ENCODE measurements around the gene RBM15B. TPM values are rescaled to one million over a fixed set of nuclear protein-coding genes. Genes with fewer than 3 reads are reported as not detected.
A peak's percentile ranks its signal among the peaks of the same experiment; 100 is the strongest.

Gene RBM15B
- total and polyA plus RNA-seq, 2 donors (not counting 1 experiment from before 2014, with no cell fraction given): 10.8 to 29.5 TPM

- peaks cover 35% of the 10 kb centered on the region for H4K20me1 ChIP-seq (ENCODE audit: control insufficient read depth, insufficient read depth, low read length, poor library complexity, severe bottlenecking)
- ATAC-seq (ENCODE audit: low read depth) (no peak), DNase-seq (peak; percentile 67)
- H3K27ac ChIP-seq (ENCODE audit: low read length in 2 of 2): no peak overlapping the region
- H3K9ac ChIP-seq (ENCODE audit: low read length): no peak overlapping the region
- ChIA-PET POLR2A (interaction anchor here (0.5 to 0.7 kb wide), 2 partner anchors 111 to 774 kb away, joined by 3 to 5 read pairs; no protein-coding TSS in a partner anchor), CTCF (interaction anchor here (0.6 to 8.6 kb wide), 19 partner anchors 9 to 1006 kb away, joined by 3 to 67 read pairs (median 5); partner anchors contain the start of genes CISH, DCAF1 and MAPKAPK3)
- peaks cover 30 to 44% of the 10 kb centered on the region in 2 donors for H3K4me1 ChIP-seq (ENCODE audit: control insufficient read depth in 2 of 2, insufficient read depth in 2 of 2, low read length in 2 of 2)
- H3K36me3 ChIP-seq (replicated peaks in 1 of 2; ENCODE audit: control extremely low read depth in 1 of 2, control insufficient read depth in 1 of 2, extremely low read depth in 1 of 2, insufficient read depth in 2 of 2, low read length in 1 of 2): peaks cover 0 to 44% of the 10 kb centered on the region in 2 experiments
- no peak overlapping the region for H3K4me3 ChIP-seq (ENCODE audit: control extremely low read depth in 1 of 5, extremely low read depth in 1 of 5, insufficient read depth in 1 of 5, low read depth in 2 of 5, low read length in 4 of 5)
- no peaks in the 10 kb centered on the region for H3K27me3 ChIP-seq (replicated peaks in 1 of 4; ENCODE audit: control extremely low read depth in 1 of 4, control insufficient read depth in 3 of 4, insufficient read depth in 4 of 4, low read length in 3 of 4)
- peaks cover 63% of the 10 kb centered on the region for H3K4me1 Mint-ChIP-seq
- peak; percentile 78 for TF ChIP-seq CTCF (IDR thresholded peaks at IDR 0.05)
- no peak for TF ChIP-seq EZH2 (IDR thresholded peaks at IDR 0.05; ENCODE audit: borderline replicate concordance, insufficient read depth, low read depth, low read length, poor library complexity, severe bottlenecking)
- no peaks in the 10 kb centered on the region for H3K27me3 Mint-ChIP-seq
- no peaks in the 10 kb centered on the region for H3K9me3 ChIP-seq (ENCODE audit: control extremely low read depth in 1 of 3, control insufficient read depth in 2 of 3, insufficient read depth in 1 of 3, low read length in 2 of 3)
- H2AFZ ChIP-seq (ENCODE audit: insufficient read depth, low read depth, low read length, poor library complexity, severe bottlenecking): no peak overlapping the region
- H3K9me3 Mint-ChIP-seq (ENCODE audit: insufficient read depth): no peaks in the 10 kb centered on the region
- peaks cover 56% of the 10 kb centered on the region for H3K79me2 ChIP-seq (ENCODE audit: control insufficient read depth, insufficient read depth, low read length)
- WGBS (ENCODE audit: insufficient coverage): 58% methylated on average over 4 of the region's 6 CpGs
- H3K27ac Mint-ChIP-seq: peak overlapping the region; percentile 71
- no peak overlapping the region for H3K4me3 Mint-ChIP-seq
- intact Hi-C loops (cut with micrococcal nuclease): loop anchor here (1.0 to 10.0 kb wide), 4 partner anchors 553 to 1145 kb away; partner anchors contain the start of genes HYAL3, IFRD2, NAA80 and NT5DC2
- no peak overlapping the region for H3K4me2 ChIP-seq (replicated peaks; ENCODE audit: low read depth, low read length, poor library complexity, severe bottlenecking)
Observed at GRCh38 chr3:51389423-51390183, 1.5 kb upstream of the RBM15B start.
